ENCODE results near the gene PIGH.

GRCh38 chr14:67569011-67569650 lies 30.9 kb downstream of the PIGH start:
- TF ChIP-seq, protein P1, sequence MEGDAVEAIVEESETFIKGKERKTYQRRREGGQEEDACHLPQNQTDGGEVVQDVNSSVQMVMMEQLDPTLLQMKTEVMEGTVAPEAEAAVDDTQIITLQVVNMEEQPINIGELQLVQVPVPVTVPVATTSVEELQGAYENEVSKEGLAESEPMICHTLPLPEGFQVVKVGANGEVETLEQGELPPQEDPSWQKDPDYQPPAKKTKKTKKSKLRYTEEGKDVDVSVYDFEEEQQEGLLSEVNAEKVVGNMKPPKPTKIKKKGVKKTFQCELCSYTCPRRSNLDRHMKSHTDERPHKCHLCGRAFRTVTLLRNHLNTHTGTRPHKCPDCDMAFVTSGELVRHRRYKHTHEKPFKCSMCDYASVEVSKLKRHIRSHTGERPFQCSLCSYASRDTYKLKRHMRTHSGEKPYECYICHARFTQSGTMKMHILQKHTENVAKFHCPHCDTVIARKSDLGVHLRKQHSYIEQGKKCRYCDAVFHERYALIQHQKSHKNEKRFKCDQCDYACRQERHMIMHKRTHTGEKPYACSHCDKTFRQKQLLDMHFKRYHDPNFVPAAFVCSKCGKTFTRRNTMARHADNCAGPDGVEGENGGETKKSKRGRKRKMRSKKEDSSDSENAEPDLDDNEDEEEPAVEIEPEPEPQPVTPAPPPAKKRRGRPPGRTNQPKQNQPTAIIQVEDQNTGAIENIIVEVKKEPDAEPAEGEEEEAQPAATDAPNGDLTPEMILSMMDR (IDR thresholded peaks at IDR 0.05) = no peak
- TF ChIP-seq EZH2 (IDR thresholded peaks at IDR 0.05) = no peak
- no peak for TF ChIP-seq EZH2phosphoT487 (IDR thresholded peaks at IDR 0.05)

Data from neural progenitor cell (in vitro differentiated cells).